A549 (cell line): ENCODE results near the gene ABHD5. TPM values are rescaled to one million over a fixed set of nuclear protein-coding genes. Genes with fewer than 3 reads are reported as not detected.

Experiments
- ATAC-seq, 2 experiments: fragments of 200-7000 bp in 1 of 2; fragments of >200 bp in 1 of 2; cut with Nextera tagmentation in 1 of 2; cut with Tn5 transposase in 1 of 2; 3 replicates each; pipeline versions ENCODE4 v1.8.0 to v1.9.1; 2018 to 2020; ENCODE audit warnings: mild to moderate bottlenecking in 1 of 2, moderate library complexity in 1 of 2
- CTCF ChIA-PET: fragments of 300-600 bp; sonication (Branson Sonifier 250); formaldehyde crosslinking; extraction: SDS; loops from one replicate; lab custom pipeline; 2021; ENCODE audit warnings: antibody characterized with exemption, inconsistent platforms; lab: Yijun Ruan, JAX
- POLR2A ChIA-PET: fragments of 350-600 bp; formaldehyde crosslinking; extraction: SDS; loops from one replicate; lab custom pipeline; 2021; ENCODE audit warnings: antibody characterized with exemption, inconsistent platforms; lab: Yijun Ruan, JAX
- DNase-seq, 2 experiments: peaks; one replicate each; pipeline versions ENCODE4 v3.0.0 to v3.0.0-alpha.2; 2011 to 2016; ENCODE audit warnings: low read depth in 1 of 2, low spot score in 1 of 2
- FAIRE-seq: peaks from 2 replicates; lab custom pipeline; 2011; peaks lifted over from hg19 to GRCh38; lab: Jason Lieb, UNC
- H3K27ac ChIP-seq, 2 experiments: fragments of >200 bp; sonication (Bioruptor Twin); formaldehyde crosslinking; 3 replicates each; pipeline ENCODE4 v1.5.1; 2016 to 2017
- H3K4me1 ChIP-seq: fragments of >200 bp; sonication (Bioruptor Twin); formaldehyde crosslinking; 3 replicates; pipeline ENCODE4 v1.6.1; 2016
- H3K4me2 ChIP-seq: fragments of >200 bp; sonication (Bioruptor Twin); formaldehyde crosslinking; 3 replicates; pipeline ENCODE4 v1.6.1; 2016
- H3K4me3 ChIP-seq: fragments of >200 bp; sonication (Bioruptor Twin); formaldehyde crosslinking; 3 replicates; pipeline ENCODE4 v1.5.1; 2016
- H3K9me3 ChIP-seq: fragments of >200 bp; sonication (Bioruptor Twin); formaldehyde crosslinking; 3 replicates; pipeline ENCODE4 v1.6.1; 2016
- CBX2 ChIP-seq: fragments of 200-600 bp; sonication (generic); IDR thresholded peaks from 2 replicates; pipeline ENCODE4 v1.6.1; 2016; ENCODE audit warnings: low read depth, mild to moderate bottlenecking, borderline replicate concordance
- CBX8 ChIP-seq: fragments of 200-600 bp; sonication (generic); IDR thresholded peaks from 2 replicates; pipeline ENCODE4 v1.6.1; 2016
- CEBPB ChIP-seq, 2 experiments: fragments of >200 bp in 1 of 2; sonication (Bioruptor Twin) in 1 of 2; formaldehyde crosslinking in 1 of 2; IDR thresholded peaks; 2 replicates each; pipeline ENCODE4 v1.6.1; 2012 to 2016
- EHMT2 ChIP-seq: fragments of 200-600 bp; sonication (generic); IDR thresholded peaks from 2 replicates; pipeline ENCODE4 v1.6.1; 2016; ENCODE audit warnings: antibody characterized with exemption, low read depth, mild to moderate bottlenecking, moderate library complexity
- EP300 ChIP-seq, 2 experiments: fragments of >200 bp; sonication (Bioruptor Twin); formaldehyde crosslinking; IDR thresholded peaks; 2 replicates in 1 of 2; 3 replicates in 1 of 2; pipeline ENCODE4 v1.6.1; 2016 to 2017
- FOSL2 ChIP-seq, 2 experiments: fragments of 450-650 bp in 1 of 2; fragments of >200 bp in 1 of 2; sonication (Bioruptor Twin) in 1 of 2; formaldehyde crosslinking; IDR thresholded peaks; 2 replicates each; pipeline versions ENCODE4 v1.5.0 to v1.6.1; 2016 to 2020; ENCODE audit warnings: mild to moderate bottlenecking in 1 of 2, moderate library complexity in 1 of 2
- HOXA7 ChIP-seq: fragments of 250-450 bp; sonication (Bioruptor Pico); IDR thresholded peaks from 2 replicates; pipeline ENCODE4 v1.5.0; 2020; ENCODE audit warnings: mild to moderate bottlenecking, moderate library complexity
- HOXB5 ChIP-seq: fragments of 250-450 bp; sonication (Bioruptor Pico); IDR thresholded peaks from 2 replicates; pipeline ENCODE4 v1.5.0; 2020; ENCODE audit warnings: mild to moderate bottlenecking, moderate library complexity
- JUN ChIP-seq, 2 experiments: fragments of >200 bp; sonication (Bioruptor Twin); formaldehyde crosslinking; IDR thresholded peaks; 2 replicates in 1 of 2; 3 replicates in 1 of 2; pipeline ENCODE4 v1.6.1; 2016 to 2017
- MAFK ChIP-seq: fragments of 450-650 bp; IDR thresholded peaks from 2 replicates; pipeline ENCODE4 v1.6.1; 2014; ENCODE audit not compliant: partially characterized antibody
- NFE2L2 ChIP-seq: fragments of 150-350 bp; conservative IDR thresholded peaks from 2 replicates; pipeline ENCODE4 v1.6.1; 2014; ENCODE audit warnings: low read length
- NPAS2 ChIP-seq: fragments of 250-450 bp; sonication (Bioruptor Pico); IDR thresholded peaks from 2 replicates; pipeline ENCODE4 v1.8.0; 2022; ENCODE audit warnings: mild to moderate bottlenecking, moderate library complexity, borderline replicate concordance
- PHF8 ChIP-seq: fragments of 200-600 bp; sonication (generic); IDR thresholded peaks from 2 replicates; pipeline ENCODE4 v1.6.1; 2016; ENCODE audit warnings: low read depth, mild to moderate bottlenecking, antibody characterized with exemption, moderate library complexity, borderline replicate concordance
- RARB ChIP-seq: fragments of 250-450 bp; sonication (Bioruptor Pico); IDR thresholded peaks from 2 replicates; pipeline ENCODE4 v1.8.0; 2021; ENCODE audit warnings: mild to moderate bottlenecking, moderate library complexity
- RCOR1 ChIP-seq: fragments of 150-350 bp; IDR thresholded peaks from 2 replicates; pipeline ENCODE4 v1.6.1; 2014; ENCODE audit warnings: antibody characterized with exemption, low read length, low read depth
- RFX5 ChIP-seq: fragments of 450-650 bp; IDR thresholded peaks from 2 replicates; pipeline ENCODE4 v1.7.1; 2014; ENCODE audit warnings: antibody characterized with exemption, mild to moderate bottlenecking, moderate library complexity
- RNF2 ChIP-seq: fragments of 200-600 bp; sonication (generic); IDR thresholded peaks from 2 replicates; pipeline ENCODE4 v1.6.1; 2016; ENCODE audit warnings: low read depth, mild to moderate bottlenecking, antibody characterized with exemption, moderate library complexity, borderline replicate concordance
- SMC3 ChIP-seq: fragments of >200 bp; sonication (Bioruptor Twin); formaldehyde crosslinking; IDR thresholded peaks from 3 replicates; pipeline ENCODE4 v1.6.1; 2018; ENCODE audit warnings: inconsistent platforms
- TFCP2L1 ChIP-seq: fragments of 250-450 bp; sonication (Bioruptor Pico); IDR thresholded peaks from 2 replicates; pipeline ENCODE4 v1.5.0; 2021; ENCODE audit warnings: mild to moderate bottlenecking
- TP53 ChIP-seq: fragments of 250-450 bp; sonication (Bioruptor Pico); IDR thresholded peaks from 2 replicates; pipeline ENCODE4 v1.5.0; 2021; ENCODE audit warnings: mild to moderate bottlenecking, moderate library complexity
- ZFP36 ChIP-seq: fragments of 450-650 bp; IDR thresholded peaks from 2 replicates; pipeline ENCODE4 v1.6.1; 2014; ENCODE audit warnings: borderline replicate concordance; ENCODE audit not compliant: partially characterized antibody
- WGBS: methylation state at CpG from one replicate; pipeline ENCODE4 v1.1.6; 2017; ENCODE audit errors: missing lambda C conversion rate; 5-methylcytosine and 5-hydroxymethylcytosine counted together
- polyA plus RNA-seq, 4 experiments: library from polyadenylated mRNA; depleted of rRNA in 3 of 4; stranded (reverse); fragments of >200 nt; fragmentation: RNase III in 1 of 4; extraction: RNeasy Plus Mini Kit Qiagen cat#74134 plus additional on column Dnase treatment in 1 of 4; gene quantifications; 2 replicates in 3 of 4; 3 replicates in 1 of 4; pipeline ENCODE4 v1.2.3, GENCODE V29; 2011 to 2017
- TF ChIP-seq, protein P1 (sequence below): fragments of >200 bp; sonication (Bioruptor Twin); formaldehyde crosslinking; IDR thresholded peaks from 3 replicates; pipeline ENCODE4 v1.5.1; 2016
- TF ChIP-seq, protein P2 (sequence below): IDR thresholded peaks from 2 replicates; pipeline ENCODE4 v1.6.1; 2012; ENCODE audit warnings: low read depth, borderline replicate concordance
- TF ChIP-seq, protein P3 (sequence below): fragments of 150-350 bp; IDR thresholded peaks from 2 replicates; pipeline ENCODE4 v1.6.1; 2014; ENCODE audit warnings: low read depth, mild to moderate bottlenecking, low read length
- TF ChIP-seq, protein P4 (sequence below): fragments of 250-450 bp; sonication (Bioruptor Pico); IDR thresholded peaks from 2 replicates; pipeline ENCODE4 v1.5.0; 2020; ENCODE audit warnings: low read depth, mild to moderate bottlenecking, moderate library complexity

The ABHD5 gene
- polyA plus RNA-seq, 2 of the 4 experiments (the other 2 are of a cell fraction): 16.6 to 17.8 TPM

DNA sequence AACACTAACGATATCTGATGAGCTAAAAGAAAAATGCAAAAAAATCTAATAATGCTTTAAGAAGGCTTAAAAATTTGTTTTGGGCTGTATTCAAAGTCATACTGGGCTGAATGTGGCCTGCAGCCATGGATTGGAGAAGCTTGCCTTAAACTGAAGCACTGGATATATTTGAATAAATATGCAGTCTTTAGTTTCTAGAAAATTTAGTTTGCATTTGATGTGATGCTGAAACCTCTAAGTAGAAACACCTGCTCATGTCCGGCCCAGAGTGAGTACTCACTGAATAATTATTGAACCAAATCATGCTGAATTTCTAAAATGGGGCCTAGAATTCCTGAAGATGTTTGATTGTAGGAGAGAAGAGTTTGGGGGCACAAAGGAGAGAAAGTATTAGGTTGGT lies 43.9 kb downstream of the ABHD5 start:
- Histone ChIP-seq H3K27ac (no peak overlapping the region), H3K4me2 (no peak overlapping the region), H3K4me3 (no peak overlapping the region), H3K9me3 (no peaks in the 10 kb centered on the region), H3K4me1 (peaks cover 6% of the 10 kb centered on the region; the same call in 2 of the 3 replicates)
- CTCF ChIA-PET: no interaction called here
- DNase-seq (no peak), ATAC-seq (no peak), FAIRE-seq (no peak)
- TF ChIP-seq ZFP36 (no peak), EHMT2 (no peak)
- WGBS: 85% methylated on average over 2 of the region's 2 CpGs
- POLR2A ChIA-PET: no interaction called here

DNA sequence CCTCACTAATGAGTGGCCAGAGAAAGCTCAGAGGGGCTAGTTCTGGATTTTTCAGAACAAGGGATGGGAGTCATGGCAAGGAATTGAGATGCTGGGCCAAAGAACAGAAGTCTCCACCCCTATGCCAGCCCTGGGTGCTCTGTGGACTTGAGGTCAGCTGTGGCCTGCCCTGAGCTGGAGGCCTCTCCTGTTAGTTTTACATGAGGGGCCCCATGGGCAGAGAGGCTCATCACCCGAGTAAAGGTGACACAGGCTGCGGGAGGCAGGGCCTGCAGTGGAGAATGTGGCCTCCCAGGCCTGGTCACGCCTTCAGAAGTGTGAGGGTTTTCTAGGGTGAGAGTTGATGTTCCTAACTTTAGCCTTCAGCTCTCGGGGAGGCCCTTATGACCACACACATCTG lies 44.9 kb downstream of the ABHD5 start:
- ATAC-seq (no peak), FAIRE-seq (no peak), DNase-seq (no peak)
- H3K4me2 ChIP-seq: no peak overlapping the region
- H3K4me1 ChIP-seq: peaks cover 6% of the 10 kb centered on the region; the same call in 2 of the 3 replicates
- WGBS: 92% methylated on average over 2 of the region's 4 CpGs
- ChIA-PET CTCF (no interaction called here), POLR2A (no interaction called here)
- no peaks in the 10 kb centered on the region for H3K9me3 ChIP-seq
- no peak overlapping the region for H3K4me3 ChIP-seq
- TF ChIP-seq TFCP2L1 (CRISPR knock-in tag) (no peak), CEBPB (IDR thresholded peaks at IDR 0.05) (no peak), EP300 (IDR thresholded peaks at IDR 0.05) (no peak), ZFP36 (no peak), PHF8 (no peak), RFX5 (no peak), RNF2 (no peak), RCOR1 (no peak), RARB (no peak), JUN (IDR thresholded peaks at IDR 0.05) (no peak), CBX8 (no peak), FOSL2 (IDR thresholded peaks at IDR 0.05) (no peak), FOSL2 (CRISPR knock-in tag; IDR thresholded peaks at IDR 0.05) (no peak)
- TF ChIP-seq, protein P1, sequence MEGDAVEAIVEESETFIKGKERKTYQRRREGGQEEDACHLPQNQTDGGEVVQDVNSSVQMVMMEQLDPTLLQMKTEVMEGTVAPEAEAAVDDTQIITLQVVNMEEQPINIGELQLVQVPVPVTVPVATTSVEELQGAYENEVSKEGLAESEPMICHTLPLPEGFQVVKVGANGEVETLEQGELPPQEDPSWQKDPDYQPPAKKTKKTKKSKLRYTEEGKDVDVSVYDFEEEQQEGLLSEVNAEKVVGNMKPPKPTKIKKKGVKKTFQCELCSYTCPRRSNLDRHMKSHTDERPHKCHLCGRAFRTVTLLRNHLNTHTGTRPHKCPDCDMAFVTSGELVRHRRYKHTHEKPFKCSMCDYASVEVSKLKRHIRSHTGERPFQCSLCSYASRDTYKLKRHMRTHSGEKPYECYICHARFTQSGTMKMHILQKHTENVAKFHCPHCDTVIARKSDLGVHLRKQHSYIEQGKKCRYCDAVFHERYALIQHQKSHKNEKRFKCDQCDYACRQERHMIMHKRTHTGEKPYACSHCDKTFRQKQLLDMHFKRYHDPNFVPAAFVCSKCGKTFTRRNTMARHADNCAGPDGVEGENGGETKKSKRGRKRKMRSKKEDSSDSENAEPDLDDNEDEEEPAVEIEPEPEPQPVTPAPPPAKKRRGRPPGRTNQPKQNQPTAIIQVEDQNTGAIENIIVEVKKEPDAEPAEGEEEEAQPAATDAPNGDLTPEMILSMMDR: no peak
- TF ChIP-seq, protein P2, sequence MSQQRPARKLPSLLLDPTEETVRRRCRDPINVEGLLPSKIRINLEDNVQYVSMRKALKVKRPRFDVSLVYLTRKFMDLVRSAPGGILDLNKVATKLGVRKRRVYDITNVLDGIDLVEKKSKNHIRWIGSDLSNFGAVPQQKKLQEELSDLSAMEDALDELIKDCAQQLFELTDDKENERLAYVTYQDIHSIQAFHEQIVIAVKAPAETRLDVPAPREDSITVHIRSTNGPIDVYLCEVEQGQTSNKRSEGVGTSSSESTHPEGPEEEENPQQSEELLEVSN: no peak
- no peak overlapping the region for H3K27ac ChIP-seq

DNA sequence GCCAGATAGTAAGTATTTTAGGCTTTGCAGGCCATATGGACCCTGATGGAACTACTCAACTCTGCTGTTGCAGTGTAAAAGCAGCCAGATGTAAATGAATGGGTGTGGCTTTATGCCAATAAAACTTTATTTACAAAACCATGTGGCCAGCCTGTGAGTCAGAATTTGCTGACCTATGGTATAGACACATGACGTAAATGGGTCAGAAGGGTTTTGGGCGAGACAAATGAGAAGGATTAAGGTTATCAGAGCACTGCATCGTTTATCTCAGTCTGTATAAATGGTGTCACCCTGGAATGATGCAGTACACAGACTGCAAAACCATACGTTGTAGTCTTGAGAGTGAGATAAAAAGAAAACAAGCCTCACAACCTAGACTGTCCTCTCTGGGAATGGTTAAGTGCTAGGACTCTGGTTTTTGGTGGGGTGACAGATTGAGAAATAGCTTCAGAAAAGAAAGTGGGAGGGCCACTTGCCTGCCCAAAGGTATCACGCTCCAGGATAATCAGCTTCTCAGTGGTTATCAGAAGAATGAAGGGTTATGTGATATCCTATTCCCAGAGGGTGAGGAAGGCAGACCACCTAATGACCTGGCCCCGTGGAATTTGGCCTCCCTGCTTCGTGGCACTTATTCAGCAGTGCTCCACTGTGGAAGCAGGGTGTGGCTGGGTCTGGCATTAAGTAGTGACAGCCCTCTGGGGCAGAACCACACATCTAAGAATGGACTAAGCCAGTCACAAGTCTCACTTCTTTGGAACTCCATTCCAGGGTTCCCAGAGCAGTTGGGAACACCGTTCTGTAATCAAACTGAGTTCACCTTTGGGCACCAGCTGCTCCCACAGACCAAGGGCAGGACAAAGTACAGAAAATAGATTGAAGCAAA lies 46.1 kb downstream of the ABHD5 start:
- DNase-seq (peak in 1 of 2 experiments; percentile 11), ATAC-seq (no peak), FAIRE-seq (no peak)
- Histone ChIP-seq H3K27ac (no peak overlapping the region), H3K4me3 (no peak overlapping the region), H3K4me1 (peaks cover 6% of the 10 kb centered on the region; the same call in 2 of the 3 replicates), H3K9me3 (no peaks in the 10 kb centered on the region), H3K4me2 (no peak overlapping the region)
- ChIA-PET CTCF (no interaction called here), POLR2A (no interaction called here)
- TF ChIP-seq MAFK (peak; percentile 57), NFE2L2 (no peak)
- WGBS: 74% methylated on average over 8 of the region's 8 CpGs

DNA sequence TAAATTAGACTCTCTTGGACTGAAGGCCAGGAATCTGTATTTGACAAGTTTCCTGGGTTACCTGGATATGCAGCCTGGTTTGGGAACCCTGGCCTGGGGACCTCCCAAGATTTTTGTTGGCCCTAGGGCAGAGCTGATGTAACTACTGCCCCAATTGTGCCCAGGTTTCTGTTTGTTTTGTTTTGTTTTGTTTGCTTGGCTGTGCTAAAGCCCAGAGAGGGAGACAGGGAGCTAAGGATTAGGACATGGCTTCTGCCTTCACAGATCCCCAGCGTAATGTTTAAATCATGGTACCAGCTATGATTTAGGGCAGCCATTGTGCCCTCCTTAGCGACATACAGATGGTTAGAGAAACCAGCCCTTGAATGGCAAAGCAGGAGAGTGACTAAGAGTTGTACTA lies 47.6 kb downstream of the ABHD5 start:
- H3K27ac ChIP-seq: peak overlapping the region in 1 of 2 experiments; percentile 60; a peak in 2 of 6 replicates

More for the DNA sequence above, 47.6 kb downstream of the ABHD5 start:
- Histone ChIP-seq H3K4me3 (no peak overlapping the region), H3K9me3 (no peaks in the 10 kb centered on the region), H3K4me1 (peaks cover 6% of the 10 kb centered on the region; the same call in 2 of the 3 replicates), H3K4me2 (no peak overlapping the region)
- DNase-seq (no peak), ATAC-seq (no peak), FAIRE-seq (no peak)
- 71% methylated on average over 2 of the region's 2 CpGs for WGBS
- ChIA-PET CTCF (interaction anchor here (0.6 to 0.7 kb wide), 2 partner anchors 116 to 1040 kb away, joined by 3 to 4 read pairs; partner anchors contain the start of gene ANO10), POLR2A (no interaction called here)
- TF ChIP-seq, protein P3, sequence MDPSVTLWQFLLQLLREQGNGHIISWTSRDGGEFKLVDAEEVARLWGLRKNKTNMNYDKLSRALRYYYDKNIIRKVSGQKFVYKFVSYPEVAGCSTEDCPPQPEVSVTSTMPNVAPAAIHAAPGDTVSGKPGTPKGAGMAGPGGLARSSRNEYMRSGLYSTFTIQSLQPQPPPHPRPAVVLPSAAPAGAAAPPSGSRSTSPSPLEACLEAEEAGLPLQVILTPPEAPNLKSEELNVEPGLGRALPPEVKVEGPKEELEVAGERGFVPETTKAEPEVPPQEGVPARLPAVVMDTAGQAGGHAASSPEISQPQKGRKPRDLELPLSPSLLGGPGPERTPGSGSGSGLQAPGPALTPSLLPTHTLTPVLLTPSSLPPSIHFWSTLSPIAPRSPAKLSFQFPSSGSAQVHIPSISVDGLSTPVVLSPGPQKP: no peak
- TF ChIP-seq HOXB5 (no peak), CBX2 (no peak), TP53 (CRISPR knock-in tag) (no peak), SMC3 (no peak), HOXA7 (CRISPR knock-in tag) (no peak), NPAS2 (no peak), FOSL2 (IDR thresholded peaks at IDR 0.05) (no peak), FOSL2 (CRISPR knock-in tag; IDR thresholded peaks at IDR 0.05) (no peak)
- TF ChIP-seq, protein P4, sequence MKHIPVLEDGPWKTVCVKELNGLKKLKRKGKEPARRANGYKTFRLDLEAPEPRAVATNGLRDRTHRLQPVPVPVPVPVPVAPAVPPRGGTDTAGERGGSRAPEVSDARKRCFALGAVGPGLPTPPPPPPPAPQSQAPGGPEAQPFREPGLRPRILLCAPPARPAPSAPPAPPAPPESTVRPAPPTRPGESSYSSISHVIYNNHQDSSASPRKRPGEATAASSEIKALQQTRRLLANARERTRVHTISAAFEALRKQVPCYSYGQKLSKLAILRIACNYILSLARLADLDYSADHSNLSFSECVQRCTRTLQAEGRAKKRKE (CRISPR knock-in tag): no peak
